Measurements from ENCODE around the gene ZBTB16.
"Not testable (repeated sequence)": the region's sequence is repeated elsewhere in the genome, so short reads cannot be mapped to it uniquely, and the experiment has no call there.

ZBTB16 gene

DNA sequence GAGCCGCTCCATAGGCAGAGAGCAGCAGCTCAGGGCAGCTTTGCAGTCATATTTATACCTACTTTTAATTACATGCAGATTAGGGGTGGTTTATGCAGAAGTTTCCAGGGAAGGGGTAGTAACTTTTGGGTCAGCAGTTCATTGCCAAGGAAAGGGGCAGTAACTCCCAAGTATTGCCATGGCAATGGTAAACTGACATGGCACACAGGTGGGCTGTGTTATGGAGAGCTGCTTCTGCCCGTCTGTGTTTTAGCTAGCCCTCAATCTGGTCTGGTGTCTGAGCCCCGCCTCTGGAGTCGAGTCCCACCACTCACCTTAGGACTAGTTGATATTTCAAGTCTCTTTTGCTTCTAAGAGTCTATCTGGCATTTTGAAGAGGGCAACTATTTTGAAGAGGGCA, 12.2 kb upstream of the ZBTB16 start:
- Histone ChIP-seq H3K9ac (ENCODE audit: low read length) (no peak overlapping the region), H3K27ac (ENCODE audit: low read depth, low read length) (no peak overlapping the region), H3K9me3 (ENCODE audit: low read length) (no peaks in the 10 kb centered on the region), H3K4me1 (ENCODE audit: insufficient read depth, low read length) (peaks cover 16% of the 10 kb centered on the region), H3K27me3 (ENCODE audit: control insufficient read depth in 1 of 2, insufficient read depth in 2 of 2, low read length in 2 of 2) (no peaks in the 10 kb centered on the region), H3K4me3 (ENCODE audit: low read depth in 1 of 2, low read length in 2 of 2) (no peak overlapping the region), H3K36me3 (ENCODE audit: insufficient read depth, low read length) (no peaks in the 10 kb centered on the region)

DNA sequence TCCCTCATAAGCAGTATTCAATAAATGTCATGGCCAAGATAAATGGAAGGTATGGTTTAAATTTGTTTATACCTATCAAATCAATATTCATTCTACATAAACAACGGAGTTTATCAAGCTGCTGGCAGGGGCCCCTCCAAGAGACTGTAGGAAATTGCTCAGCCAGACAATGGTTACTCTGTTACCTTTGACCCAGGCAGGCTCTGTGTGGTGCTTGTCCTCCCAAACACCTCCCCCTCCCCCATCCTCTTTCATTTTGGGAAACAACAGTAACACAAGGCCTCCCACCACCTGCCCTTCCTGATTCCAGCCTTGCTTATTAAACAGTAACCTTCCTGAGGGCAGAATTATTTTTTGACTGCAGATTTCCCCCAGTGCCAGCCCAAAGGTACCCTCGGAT, 10.5 kb upstream of the ZBTB16 start:
- Histone ChIP-seq H3K4me1 (ENCODE audit: insufficient read depth, low read length) (peaks cover 28% of the 10 kb centered on the region), H3K27ac (ENCODE audit: low read depth, low read length) (no peak overlapping the region), H3K36me3 (ENCODE audit: insufficient read depth, low read length) (no peaks in the 10 kb centered on the region), H3K4me3 (ENCODE audit: low read depth in 1 of 2, low read length in 2 of 2) (no peak overlapping the region), H3K27me3 (ENCODE audit: control insufficient read depth in 1 of 2, insufficient read depth in 2 of 2, low read length in 2 of 2) (no peaks in the 10 kb centered on the region), H3K9ac (ENCODE audit: low read length) (no peak overlapping the region), H3K9me3 (ENCODE audit: low read length) (no peaks in the 10 kb centered on the region)

- H3K27me3 ChIP-seq (ENCODE audit: control insufficient read depth in 1 of 2, insufficient read depth in 2 of 2, low read length in 2 of 2); H3K36me3 ChIP-seq (ENCODE audit: insufficient read depth, low read length); H3K27ac ChIP-seq (ENCODE audit: low read depth, low read length); H3K4me3 ChIP-seq (ENCODE audit: low read depth in 1 of 2, low read length in 2 of 2); H3K9me3 ChIP-seq (ENCODE audit: low read length); H3K9ac ChIP-seq (ENCODE audit: low read length): not testable (repeated sequence)
- peaks cover 28% of the 10 kb centered on the region for H3K4me1 ChIP-seq (ENCODE audit: insufficient read depth, low read length)
Measured at GRCh38 chr11:114049766-114050165, 9.7 kb upstream of the ZBTB16 start.

GRCh38 chr11:114050258-114050927, 9.1 kb upstream of the ZBTB16 start:
- Histone ChIP-seq H3K4me3 (ENCODE audit: low read depth in 1 of 2, low read length in 2 of 2) (no peak overlapping the region), H3K9me3 (ENCODE audit: low read length) (no peaks in the 10 kb centered on the region), H3K4me1 (ENCODE audit: insufficient read depth, low read length) (peaks cover 28% of the 10 kb centered on the region), H3K9ac (ENCODE audit: low read length) (no peak overlapping the region), H3K27ac (ENCODE audit: low read depth, low read length) (peak overlapping the region; percentile 12), H3K36me3 (ENCODE audit: insufficient read depth, low read length) (no peaks in the 10 kb centered on the region), H3K27me3 (ENCODE audit: control insufficient read depth in 1 of 2, insufficient read depth in 2 of 2, low read length in 2 of 2) (no peaks in the 10 kb centered on the region)

GRCh38 chr11:114051558-114051957, 8.0 kb upstream of the ZBTB16 start:
- Histone ChIP-seq H3K27me3 (ENCODE audit: control insufficient read depth in 1 of 2, insufficient read depth in 2 of 2, low read length in 2 of 2) (no peaks in the 10 kb centered on the region), H3K27ac (ENCODE audit: low read depth, low read length) (peak overlapping the region; percentile 12)

GRCh38 chr11:114052160-114052559, 7.4 kb upstream of the ZBTB16 start:
- H3K9me3 ChIP-seq (ENCODE audit: low read length), result no peaks in the 10 kb centered on the region
- H3K36me3 ChIP-seq (ENCODE audit: insufficient read depth, low read length), result no peaks in the 10 kb centered on the region
- H3K9ac ChIP-seq (ENCODE audit: low read length), result no peak overlapping the region
- no peak overlapping the region for H3K4me3 ChIP-seq (ENCODE audit: low read depth in 1 of 2, low read length in 2 of 2)
- no peak overlapping the region for H3K27ac ChIP-seq (ENCODE audit: low read depth, low read length)
- peaks cover 28% of the 10 kb centered on the region for H3K4me1 ChIP-seq (ENCODE audit: insufficient read depth, low read length)
- no peaks in the 10 kb centered on the region for H3K27me3 ChIP-seq (ENCODE audit: control insufficient read depth in 1 of 2, insufficient read depth in 2 of 2, low read length in 2 of 2)

More at GRCh38 chr11:114051558-114051957, 8.0 kb upstream of the ZBTB16 start:
- no peak overlapping the region for H3K4me3 ChIP-seq (ENCODE audit: low read depth in 1 of 2, low read length in 2 of 2)
- no peaks in the 10 kb centered on the region for H3K9me3 ChIP-seq (ENCODE audit: low read length)
- peak overlapping the region; percentile 11 for H3K9ac ChIP-seq (ENCODE audit: low read length)
- no peaks in the 10 kb centered on the region for H3K36me3 ChIP-seq (ENCODE audit: insufficient read depth, low read length)
- peaks cover 28% of the 10 kb centered on the region for H3K4me1 ChIP-seq (ENCODE audit: insufficient read depth, low read length)

DNA sequence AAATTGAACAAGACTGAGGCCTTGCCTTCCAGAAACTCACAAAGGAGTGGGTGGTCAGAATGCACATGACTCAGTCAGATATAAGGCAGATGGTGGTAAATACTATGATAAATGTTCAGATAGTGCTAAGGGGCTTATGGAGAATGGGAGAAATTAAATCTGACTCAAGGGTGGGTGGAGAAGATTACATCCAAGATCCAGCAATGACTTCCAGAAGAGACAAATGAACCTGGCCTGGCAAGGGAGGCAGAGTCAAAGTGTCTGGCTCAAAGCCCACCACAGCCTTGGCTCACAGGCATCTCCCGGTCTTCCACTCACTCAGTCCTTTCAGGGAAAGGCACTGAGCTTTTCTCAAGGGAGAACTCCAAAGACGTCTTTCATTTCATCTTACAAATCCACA, 6.1 kb upstream of the ZBTB16 start:
- Histone ChIP-seq H3K9ac (ENCODE audit: low read length) (no peak overlapping the region), H3K4me1 (ENCODE audit: insufficient read depth, low read length) (peaks cover 32% of the 10 kb centered on the region), H3K9me3 (ENCODE audit: low read length) (no peaks in the 10 kb centered on the region)

DNA sequence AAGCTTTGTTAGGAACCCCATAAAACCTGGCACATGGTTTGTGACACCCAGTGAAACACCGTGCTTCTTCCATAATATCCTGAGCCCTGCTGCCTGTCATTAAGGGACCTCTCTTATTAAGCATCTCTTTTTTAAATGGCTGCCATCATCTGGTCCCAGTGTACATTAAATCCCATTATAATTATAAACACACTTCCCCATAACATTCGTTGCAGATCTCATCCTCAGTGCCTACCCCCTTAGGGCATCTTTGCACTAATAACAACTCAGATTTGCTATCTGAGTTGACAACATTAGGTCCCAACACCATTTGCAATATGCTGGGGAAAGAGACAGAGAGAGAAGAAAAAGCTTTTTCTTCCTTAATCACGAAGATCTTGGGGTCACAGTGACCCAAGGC, 4.7 kb upstream of the ZBTB16 start:
- H3K9ac ChIP-seq (ENCODE audit: low read length), result no peak overlapping the region
- no peaks in the 10 kb centered on the region for H3K36me3 ChIP-seq (ENCODE audit: insufficient read depth, low read length)
- H3K4me3 ChIP-seq (ENCODE audit: low read depth in 1 of 2, low read length in 2 of 2), result no peak overlapping the region

More for the DNA sequence above, 6.1 kb upstream of the ZBTB16 start:
- Histone ChIP-seq H3K4me3 (ENCODE audit: low read depth in 1 of 2, low read length in 2 of 2) (no peak overlapping the region), H3K36me3 (ENCODE audit: insufficient read depth, low read length) (no peaks in the 10 kb centered on the region), H3K27ac (ENCODE audit: low read depth, low read length) (peak overlapping the region; percentile 29), H3K27me3 (ENCODE audit: control insufficient read depth in 1 of 2, insufficient read depth in 2 of 2, low read length in 2 of 2) (no peaks in the 10 kb centered on the region)

DNA sequence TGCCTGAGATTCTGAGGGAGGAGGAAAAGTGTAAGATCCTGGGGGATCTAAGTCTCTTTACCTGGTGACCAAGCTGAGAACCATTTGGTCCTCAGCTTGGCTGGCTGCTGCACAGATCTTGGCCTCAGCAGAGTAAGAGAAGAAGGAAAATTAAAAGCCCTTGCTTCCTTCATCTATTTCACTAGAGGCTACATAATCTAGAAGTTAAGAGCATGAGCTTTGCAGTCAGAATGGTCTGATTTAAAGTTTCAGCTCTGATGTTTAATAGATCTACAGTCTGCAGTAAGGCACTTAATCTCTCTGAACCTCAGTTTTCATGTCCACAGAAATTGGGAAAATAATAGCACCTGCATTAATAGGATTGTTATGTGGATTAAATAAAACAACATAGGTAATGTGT, 3.1 kb upstream of the ZBTB16 start:
- Histone ChIP-seq H3K27ac (ENCODE audit: low read depth, low read length) (no peak overlapping the region), H3K4me1 (ENCODE audit: insufficient read depth, low read length) (peaks cover 28% of the 10 kb centered on the region), H3K9me3 (ENCODE audit: low read length) (no peaks in the 10 kb centered on the region), H3K27me3 (ENCODE audit: control insufficient read depth in 1 of 2, insufficient read depth in 2 of 2, low read length in 2 of 2) (no peaks in the 10 kb centered on the region), H3K9ac (ENCODE audit: low read length) (no peak overlapping the region), H3K4me3 (ENCODE audit: low read depth in 1 of 2, low read length in 2 of 2) (no peak overlapping the region), H3K36me3 (ENCODE audit: insufficient read depth, low read length) (no peaks in the 10 kb centered on the region)

More for the DNA sequence above, 4.7 kb upstream of the ZBTB16 start:
- Histone ChIP-seq H3K27ac (ENCODE audit: low read depth, low read length) (no peak overlapping the region), H3K9me3 (ENCODE audit: low read length) (no peaks in the 10 kb centered on the region), H3K27me3 (ENCODE audit: control insufficient read depth in 1 of 2, insufficient read depth in 2 of 2, low read length in 2 of 2) (no peaks in the 10 kb centered on the region), H3K4me1 (ENCODE audit: insufficient read depth, low read length) (peaks cover 31% of the 10 kb centered on the region)

DNA sequence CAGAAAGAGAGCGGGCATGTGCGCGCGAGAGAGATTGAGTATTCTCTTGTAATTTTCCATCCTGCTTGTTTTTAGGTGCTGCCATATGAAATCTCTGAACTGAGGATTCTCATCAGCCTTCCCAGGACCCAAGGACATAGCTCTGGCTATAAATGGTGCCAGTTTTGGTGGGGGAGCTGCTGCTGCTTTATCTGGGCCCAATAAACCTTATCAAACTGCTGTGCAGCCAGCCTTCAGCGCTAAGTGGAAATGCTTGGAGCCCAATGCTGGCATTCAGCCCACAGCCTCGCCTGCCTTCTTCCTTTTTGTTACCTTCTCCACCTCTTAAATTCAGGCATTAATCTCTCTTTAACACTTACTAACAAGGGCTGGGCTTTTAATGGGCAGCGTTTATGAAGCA, 2.4 kb upstream of the ZBTB16 start:
- Histone ChIP-seq H3K9me3 (ENCODE audit: low read length) (no peaks in the 10 kb centered on the region), H3K4me1 (ENCODE audit: insufficient read depth, low read length) (peaks cover 30% of the 10 kb centered on the region), H3K36me3 (ENCODE audit: insufficient read depth, low read length) (no peaks in the 10 kb centered on the region), H3K27ac (ENCODE audit: low read depth, low read length) (no peak overlapping the region), H3K9ac (ENCODE audit: low read length) (no peak overlapping the region), H3K27me3 (ENCODE audit: control insufficient read depth in 1 of 2, insufficient read depth in 2 of 2, low read length in 2 of 2) (no peaks in the 10 kb centered on the region), H3K4me3 (ENCODE audit: low read depth in 1 of 2, low read length in 2 of 2) (no peak overlapping the region)

DNA sequence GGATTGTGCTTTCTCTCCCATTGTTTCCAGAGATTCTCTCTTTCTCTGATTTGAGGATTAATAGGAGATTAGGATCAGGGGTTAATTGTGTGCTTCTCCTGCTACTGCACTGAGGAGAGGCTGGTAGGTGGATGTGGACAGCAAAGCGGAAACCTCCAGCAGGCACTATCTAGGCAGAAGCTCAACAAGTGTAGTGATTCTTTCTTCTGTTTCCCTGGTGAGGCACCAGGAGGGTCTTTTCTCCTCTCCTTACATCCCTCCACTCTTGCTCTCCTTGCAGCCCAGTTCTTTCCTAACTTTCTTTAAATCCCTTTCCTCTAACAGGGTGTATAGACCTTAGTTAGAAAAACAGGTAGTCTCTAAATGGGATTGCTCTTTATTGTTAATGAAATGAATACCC, 1.9 kb upstream of the ZBTB16 start:
- no peaks in the 10 kb centered on the region for H3K27me3 ChIP-seq (ENCODE audit: control insufficient read depth in 1 of 2, insufficient read depth in 2 of 2, low read length in 2 of 2)
- H3K4me3 ChIP-seq (ENCODE audit: low read depth in 1 of 2, low read length in 2 of 2), result no peak overlapping the region
- H3K4me1 ChIP-seq (ENCODE audit: insufficient read depth, low read length), result peaks cover 30% of the 10 kb centered on the region
- no peak overlapping the region for H3K27ac ChIP-seq (ENCODE audit: low read depth, low read length)
- H3K36me3 ChIP-seq (ENCODE audit: insufficient read depth, low read length), result no peaks in the 10 kb centered on the region
- H3K9ac ChIP-seq (ENCODE audit: low read length), result no peak overlapping the region
- H3K9me3 ChIP-seq (ENCODE audit: low read length), result no peaks in the 10 kb centered on the region

- Histone ChIP-seq H3K27me3 (ENCODE audit: control insufficient read depth in 1 of 2, insufficient read depth in 2 of 2, low read length in 2 of 2) (no peaks in the 10 kb centered on the region), H3K9me3 (ENCODE audit: low read length) (no peaks in the 10 kb centered on the region), H3K36me3 (ENCODE audit: insufficient read depth, low read length) (peaks cover 5% of the 10 kb centered on the region), H3K4me3 (ENCODE audit: low read depth in 1 of 2, low read length in 2 of 2) (peak overlapping the region; percentile 47 to 58), H3K27ac (ENCODE audit: low read depth, low read length) (peak overlapping the region; percentile 79), H3K4me1 (ENCODE audit: insufficient read depth, low read length) (peaks cover 33% of the 10 kb centered on the region), H3K9ac (ENCODE audit: low read length) (peak overlapping the region; percentile 83)
Measured at GRCh38 chr11:114058026-114058706, 1.3 kb upstream of the ZBTB16 start.
